CD14-positive monocyte (primary cell): ENCODE measurements around the gene C11orf91. TPM values are rescaled to one million over a fixed set of nuclear protein-coding genes. Genes with fewer than 3 reads are reported as not detected.

ENCODE experiments used
- DNase-seq, 3 donors: peaks; one replicate each; pipeline ENCODE4 v3.0.0-alpha.2; 2011 to 2022
- H2AFZ ChIP-seq: 2 replicates; pipeline ENCODE4 v1.6.0; 2012; ENCODE audit warnings: mild to moderate bottlenecking, low read depth, low read length, inconsistent platforms; ENCODE audit not compliant: insufficient read depth, poor library complexity, severe bottlenecking
- H3K27ac ChIP-seq, 2 donors: 1 replicate in 1 of 2; 2 replicates in 1 of 2; pipeline ENCODE4 v1.5.1; 2012 to 2013; ENCODE audit warnings: low read length in 2 of 2, control low read depth in 1 of 2, inconsistent platforms in 1 of 2, low read depth in 1 of 2, mild to moderate bottlenecking in 1 of 2
- H3K27me3 ChIP-seq, 2 donors: one replicate each; pipeline versions ENCODE4 v1.6.0 to v1.6.1; 2011 to 2013; ENCODE audit warnings: low read length in 2 of 2; ENCODE audit not compliant: control insufficient read depth in 2 of 2, insufficient read depth in 2 of 2
- H3K36me3 ChIP-seq, 2 donors: replicated peaks in 1 of 2; 1 replicate in 1 of 2; 2 replicates in 1 of 2; pipeline versions ENCODE4 v1.5.1 to v1.6.1; 2012 to 2013; ENCODE audit warnings: low read length in 2 of 2, control low read depth in 1 of 2, inconsistent platforms in 1 of 2, mild to moderate bottlenecking in 1 of 2; ENCODE audit not compliant: insufficient read depth in 2 of 2, control insufficient read depth in 1 of 2
- H3K4me1 ChIP-seq, 2 donors: 1 replicate in 1 of 2; 2 replicates in 1 of 2; pipeline versions ENCODE4 v1.5.1 to v1.6.1; 2012 to 2013; ENCODE audit warnings: low read length in 2 of 2, control low read depth in 1 of 2, inconsistent platforms in 1 of 2, mild to moderate bottlenecking in 1 of 2, moderate library complexity in 1 of 2; ENCODE audit not compliant: insufficient read depth in 2 of 2, control insufficient read depth in 1 of 2
- H3K4me2 ChIP-seq: replicated peaks from 2 replicates; pipeline ENCODE3; 2012; ENCODE audit warnings: low read length, moderate library complexity, mild to moderate bottlenecking; ENCODE audit not compliant: poor library complexity, severe bottlenecking; ENCODE audit errors: extremely low read depth
- H3K4me3 ChIP-seq, 3 experiments: fragments of 200-600 bp in 1 of 3; sonication (generic) in 1 of 3; replicated peaks in 1 of 3; 1 replicate in 2 of 3; 2 replicates in 1 of 3; pipeline ENCODE4 v1.5.1; 2011 to 2013; ENCODE audit warnings: low read length in 3 of 3, mild to moderate bottlenecking in 3 of 3, control low read depth in 2 of 3, low read depth in 2 of 3, inconsistent platforms in 1 of 3, moderate library complexity in 1 of 3
- H3K79me2 ChIP-seq: 2 replicates; pipeline ENCODE4 v1.6.0; 2012; ENCODE audit warnings: mild to moderate bottlenecking, control low read depth, inconsistent platforms, low read length, moderate library complexity; ENCODE audit not compliant: insufficient read depth
- H3K9ac ChIP-seq: 2 replicates; pipeline ENCODE4 v1.6.0; 2017; ENCODE audit warnings: low read length, mild to moderate bottlenecking; ENCODE audit not compliant: insufficient read depth, poor library complexity, severe bottlenecking
- H3K9me3 ChIP-seq, 2 donors: replicated peaks in 1 of 2; 1 replicate in 1 of 2; 2 replicates in 1 of 2; pipeline versions ENCODE4 v1.5.1 to v1.6.1; 2012 to 2013; ENCODE audit warnings: low read length in 2 of 2, control low read depth in 1 of 2; ENCODE audit not compliant: control insufficient read depth in 1 of 2, insufficient read depth in 1 of 2
- H4K20me1 ChIP-seq: 2 replicates; pipeline ENCODE4 v1.6.0; 2012; ENCODE audit warnings: mild to moderate bottlenecking, low read length, control low read depth, moderate library complexity; ENCODE audit not compliant: insufficient read depth
- H3K27ac Mint-ChIP-seq, 7 donors: one replicate each; pipeline ENCODE4 v1.8.0; 2020; ENCODE audit warnings: mild to moderate bottlenecking in 7 of 7, mixed read lengths in 7 of 7, moderate library complexity in 6 of 7, inconsistent platforms in 2 of 7
- H3K27me3 Mint-ChIP-seq, 3 donors: one replicate each; pipeline ENCODE4 v1.8.0; 2021 to 2022; ENCODE audit warnings: low read depth in 3 of 3, mild to moderate bottlenecking in 3 of 3, mixed read lengths in 3 of 3, moderate library complexity in 3 of 3, inconsistent platforms in 1 of 3
- H3K36me3 Mint-ChIP-seq, 2 donors: one replicate each; pipeline ENCODE4 v1.8.0; 2020; ENCODE audit warnings: mixed read lengths in 2 of 2, inconsistent platforms in 1 of 2, mild to moderate bottlenecking in 1 of 2
- H3K4me1 Mint-ChIP-seq: one replicate; pipeline ENCODE4 v1.8.0; 2020; ENCODE audit warnings: mild to moderate bottlenecking, mixed read lengths
- H3K4me3 Mint-ChIP-seq, 2 donors: one replicate each; pipeline ENCODE4 v1.8.0; 2020; ENCODE audit warnings: mild to moderate bottlenecking in 2 of 2, mixed read lengths in 2 of 2, moderate library complexity in 1 of 2
- H3K9me3 Mint-ChIP-seq, 7 donors: one replicate each; pipeline ENCODE4 v1.8.0; 2020 to 2022; ENCODE audit warnings: mixed read lengths in 7 of 7, mild to moderate bottlenecking in 6 of 7, moderate library complexity in 6 of 7, inconsistent platforms in 2 of 7
- WGBS: methylation state at CpG from one replicate; pipeline ENCODE4 v1.1.5; 2013; ENCODE audit warnings: missing lambda C conversion rate; ENCODE audit not compliant: insufficient coverage; 5-methylcytosine and 5-hydroxymethylcytosine counted together
- intact Hi-C, 2 donors: fragments of 100-400 bp; cut with micrococcal nuclease; formaldehyde crosslinking; loops; one replicate each; pipeline versions ENCODE4 v1.15.0 to v1.15.1; 2023
- polyA plus RNA-seq, 3 donors: library from polyadenylated mRNA; depleted of rRNA in 1 of 3; unstranded in 2 of 3; stranded (reverse) in 1 of 3; fragments of 300-500 nt in 2 of 3; fragments of >200 nt in 1 of 3; fragmentation: Illumina TruSeq in 2 of 3; gene quantifications; 1 replicate in 2 of 3; 2 replicates in 1 of 3; pipeline ENCODE4 v1.2.3, GENCODE V29; 2012 to 2021
- TF ChIP-seq, protein P1 (sequence below): fragments of 200-600 bp; IDR thresholded peaks from one replicate; pipeline ENCODE4 v1.8.0; 2022; ENCODE audit warnings: antibody characterized with exemption, mild to moderate bottlenecking

C11orf91 gene
- polyA plus RNA-seq, 3 donors = not detected

DNA sequence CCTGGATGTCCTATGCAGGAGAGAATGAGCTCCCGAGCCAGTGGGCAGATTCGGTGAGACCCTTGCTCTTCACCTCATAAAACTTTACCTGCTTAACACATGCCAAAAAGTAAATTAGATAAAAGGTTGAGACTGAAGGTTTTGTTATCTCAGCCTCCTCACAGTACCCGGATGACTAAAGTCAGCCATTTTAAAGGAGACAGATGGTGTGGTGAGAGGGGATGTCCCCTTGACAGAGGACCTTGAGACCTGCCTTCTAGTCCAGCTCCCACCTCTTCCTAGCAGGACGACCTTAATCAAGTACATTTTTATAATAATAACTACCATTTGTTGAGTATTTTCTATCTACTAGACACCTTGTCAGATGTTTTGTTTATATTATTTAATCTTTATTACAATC is 39.7 kb downstream of the C11orf91 start:
- no peaks in the 10 kb centered on the region for H3K4me1 Mint-ChIP-seq
- no peaks in the 10 kb centered on the region for H3K36me3 Mint-ChIP-seq
- peaks cover 3 to 12% (median 11%) of the 10 kb centered on the region in 3 donors for H3K27me3 Mint-ChIP-seq
- no peak overlapping the region for H3K27ac Mint-ChIP-seq
- Histone ChIP-seq H2AFZ (no peak overlapping the region), H3K36me3 (no peaks in the 10 kb centered on the region), H3K79me2 (no peaks in the 10 kb centered on the region), H3K9ac (no peak overlapping the region), H3K27ac (no peak overlapping the region), H3K27me3 (no peaks in the 10 kb centered on the region), H4K20me1 (no peaks in the 10 kb centered on the region), H3K4me1 (no peaks in the 10 kb centered on the region), H3K4me2 (no peak overlapping the region), H3K4me3 (no peak overlapping the region), H3K9me3 (no peaks in the 10 kb centered on the region)
- no peak for DNase-seq
- intact Hi-C loops = no loop called here
- no peaks in the 10 kb centered on the region for H3K9me3 Mint-ChIP-seq
- TF ChIP-seq, protein P1, sequence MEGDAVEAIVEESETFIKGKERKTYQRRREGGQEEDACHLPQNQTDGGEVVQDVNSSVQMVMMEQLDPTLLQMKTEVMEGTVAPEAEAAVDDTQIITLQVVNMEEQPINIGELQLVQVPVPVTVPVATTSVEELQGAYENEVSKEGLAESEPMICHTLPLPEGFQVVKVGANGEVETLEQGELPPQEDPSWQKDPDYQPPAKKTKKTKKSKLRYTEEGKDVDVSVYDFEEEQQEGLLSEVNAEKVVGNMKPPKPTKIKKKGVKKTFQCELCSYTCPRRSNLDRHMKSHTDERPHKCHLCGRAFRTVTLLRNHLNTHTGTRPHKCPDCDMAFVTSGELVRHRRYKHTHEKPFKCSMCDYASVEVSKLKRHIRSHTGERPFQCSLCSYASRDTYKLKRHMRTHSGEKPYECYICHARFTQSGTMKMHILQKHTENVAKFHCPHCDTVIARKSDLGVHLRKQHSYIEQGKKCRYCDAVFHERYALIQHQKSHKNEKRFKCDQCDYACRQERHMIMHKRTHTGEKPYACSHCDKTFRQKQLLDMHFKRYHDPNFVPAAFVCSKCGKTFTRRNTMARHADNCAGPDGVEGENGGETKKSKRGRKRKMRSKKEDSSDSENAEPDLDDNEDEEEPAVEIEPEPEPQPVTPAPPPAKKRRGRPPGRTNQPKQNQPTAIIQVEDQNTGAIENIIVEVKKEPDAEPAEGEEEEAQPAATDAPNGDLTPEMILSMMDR = no peak
- no CpG with 5 or more reads among the region's 4 CpGs for WGBS
- H3K4me3 Mint-ChIP-seq = no peak overlapping the region

DNA sequence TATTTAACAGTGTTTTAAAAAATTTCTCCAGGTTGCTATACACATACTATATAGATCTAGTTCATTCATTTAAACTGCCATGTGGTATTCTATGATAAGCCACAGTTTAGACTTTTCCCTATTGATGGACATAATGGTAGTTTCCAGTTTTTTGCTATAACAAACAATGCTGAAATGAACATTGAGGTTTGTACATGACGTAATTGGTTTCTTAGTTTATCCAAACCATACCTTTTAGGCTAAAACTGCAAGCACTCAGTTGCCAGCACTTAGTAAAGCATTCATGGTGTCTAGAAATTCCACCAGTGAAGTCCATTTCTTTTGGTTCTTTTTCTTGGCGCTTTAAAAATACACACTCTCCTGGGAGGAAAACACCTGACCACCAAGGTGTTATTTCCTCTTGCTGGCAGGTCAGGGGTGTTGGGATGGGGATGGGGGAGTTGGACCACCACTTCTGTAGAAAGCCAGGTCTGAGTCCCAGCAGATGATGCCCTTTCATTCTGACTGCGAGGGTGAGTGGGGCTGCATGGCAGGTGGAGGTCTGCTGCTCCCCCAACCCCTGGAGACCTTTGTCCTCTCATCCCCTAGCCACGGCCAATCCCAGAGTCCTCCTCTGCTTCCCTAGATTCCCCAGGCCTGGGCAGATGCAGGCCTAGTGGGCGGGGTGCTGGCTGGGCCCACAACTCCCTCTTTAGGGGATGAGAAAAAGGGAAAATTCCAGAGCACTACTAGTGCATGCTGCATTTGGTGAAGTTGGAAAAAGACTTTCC is 41.1 kb downstream of the C11orf91 start:
- no peaks in the 10 kb centered on the region for H3K36me3 Mint-ChIP-seq
- DNase-seq = no peak
- no peaks in the 10 kb centered on the region for H3K9me3 ChIP-seq
- no peak overlapping the region for H3K4me2 ChIP-seq
- H3K27ac ChIP-seq = no peak overlapping the region
- peaks cover 3 to 13% (median 13%) of the 10 kb centered on the region in 3 donors for H3K27me3 Mint-ChIP-seq
- H4K20me1 ChIP-seq = no peaks in the 10 kb centered on the region
- H3K27ac Mint-ChIP-seq = no peak overlapping the region
- no peak overlapping the region for H3K4me3 ChIP-seq
- TF ChIP-seq, protein P1 = no peak
- no peaks in the 10 kb centered on the region for H3K27me3 ChIP-seq
- no peak overlapping the region for H3K4me3 Mint-ChIP-seq
- H3K4me1 ChIP-seq = no peaks in the 10 kb centered on the region
- H3K9me3 Mint-ChIP-seq = no peaks in the 10 kb centered on the region
- intact Hi-C loops = no loop called here
- no peaks in the 10 kb centered on the region for H3K36me3 ChIP-seq
- H3K4me1 Mint-ChIP-seq = no peaks in the 10 kb centered on the region
- H3K79me2 ChIP-seq = no peaks in the 10 kb centered on the region
- 100% methylated on average over 1 of the region's 5 CpGs for WGBS
- H3K9ac ChIP-seq = no peak overlapping the region
- no peak overlapping the region for H2AFZ ChIP-seq
